PFSK-1 (cell line): ENCODE measurements around the gene FER1L5.

Experiments
- FOXP2 ChIP-seq: optimal IDR thresholded peaks from 2 replicates; pipeline ENCODE3; 2011; ENCODE audit warnings: borderline replicate concordance, control low read depth, inconsistent platforms; ENCODE audit not compliant: insufficient read depth; ENCODE audit errors: extremely low read length, extremely low read depth
- POLR2AphosphoS5 ChIP-seq: IDR thresholded peaks from 2 replicates; pipeline ENCODE4 v1.6.1; 2012; ENCODE audit warnings: low read depth, mild to moderate bottlenecking, control low read depth, low read length, moderate library complexity
- REST ChIP-seq, 2 experiments: IDR thresholded peaks; 2 replicates each; pipeline versions ENCODE4 v1.6.1 to v1.8.0; 2011 to 2012; ENCODE audit warnings: low read depth in 2 of 2, low read length in 2 of 2, control low read depth in 1 of 2, inconsistent platforms in 1 of 2, mild to moderate bottlenecking in 1 of 2, moderate library complexity in 1 of 2; ENCODE audit not compliant: insufficient read depth in 1 of 2
- SIN3A ChIP-seq: IDR thresholded peaks from 2 replicates; pipeline ENCODE4 v1.6.1; 2012; ENCODE audit warnings: mild to moderate bottlenecking, low read length, moderate library complexity, borderline replicate concordance; ENCODE audit not compliant: insufficient read depth
- TAF1 ChIP-seq: IDR thresholded peaks from 2 replicates; pipeline ENCODE4 v1.6.1; 2012; ENCODE audit warnings: low read length, control low read depth, borderline replicate concordance; ENCODE audit not compliant: insufficient read depth

The FER1L5 gene

DNA sequence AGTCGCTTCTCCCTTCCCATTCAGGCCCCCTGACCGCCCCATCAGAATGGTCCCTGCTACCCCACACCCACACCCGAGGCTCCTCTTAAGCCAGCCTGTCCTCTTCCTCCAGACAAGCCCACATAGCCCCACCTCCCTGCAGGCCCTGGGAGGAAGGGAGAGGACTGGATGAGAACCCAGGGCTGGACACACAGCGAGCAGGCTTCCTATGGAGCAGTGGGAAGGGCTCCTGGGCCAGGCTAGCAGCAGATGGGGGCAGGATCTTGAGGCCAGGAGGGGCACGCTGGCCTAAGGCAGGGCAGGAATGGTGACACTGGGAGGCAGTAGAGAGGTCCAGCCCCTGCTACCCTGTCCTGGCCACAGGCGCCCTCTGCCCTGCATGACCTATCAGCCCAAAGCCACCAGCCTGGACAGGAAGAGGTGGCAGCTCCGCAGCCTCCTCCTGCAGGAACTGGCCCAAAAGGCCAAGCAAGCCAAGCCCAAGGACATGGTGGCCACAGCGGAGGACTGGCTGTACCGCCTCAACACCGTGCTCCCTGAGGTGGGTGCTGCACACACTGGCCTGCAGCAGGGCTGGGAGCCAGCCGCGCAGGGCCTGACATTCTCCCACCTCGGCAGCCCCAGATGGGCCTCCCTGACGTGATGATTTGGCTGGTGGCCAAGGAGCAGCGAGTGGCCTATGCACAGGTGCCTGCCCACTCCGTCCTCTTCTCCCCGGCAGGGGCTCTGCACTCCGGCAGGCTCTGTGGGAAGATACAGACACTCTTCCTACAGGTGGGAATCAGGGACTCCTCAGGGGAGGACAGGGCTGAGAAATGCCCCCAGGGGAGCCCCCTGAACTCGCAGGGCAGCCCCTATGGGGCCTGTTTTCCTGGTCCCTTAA, 43.3 kb downstream of the FER1L5 start:
- TF ChIP-seq FOXP2 = no peak
- no peak for TF ChIP-seq REST (IDR thresholded peaks at IDR 0.05; ENCODE audit: insufficient read depth in 1 of 2, low read depth in 2 of 2, low read length in 2 of 2)
- no peak for TF ChIP-seq TAF1
- TF ChIP-seq SIN3A = no peak
- TF ChIP-seq POLR2AphosphoS5 = no peak

DNA sequence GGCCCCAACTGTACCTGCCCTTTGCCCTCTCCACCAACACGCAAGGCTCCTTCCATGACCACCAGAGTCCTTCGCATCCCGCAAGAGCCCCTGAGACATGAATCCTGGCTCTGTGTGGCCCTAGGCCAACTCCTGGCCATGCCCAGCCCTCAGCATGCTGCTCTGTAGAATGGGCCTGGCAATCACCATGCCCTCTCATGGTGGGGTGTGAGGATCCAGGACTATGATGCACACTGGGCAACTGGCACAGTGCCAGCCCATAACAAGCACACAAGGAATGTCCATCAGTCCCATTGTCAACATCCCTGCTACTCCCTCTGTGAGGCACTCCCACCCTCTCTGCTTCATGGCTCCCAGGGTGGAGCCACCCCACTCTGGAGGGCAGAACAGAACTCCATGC, 44.7 kb downstream of the FER1L5 start:
- TF ChIP-seq TAF1 (no peak), SIN3A (no peak), REST (IDR thresholded peaks at IDR 0.05; ENCODE audit: insufficient read depth in 1 of 2, low read depth in 2 of 2, low read length in 2 of 2) (no peak), POLR2AphosphoS5 (no peak), FOXP2 (no peak)

DNA sequence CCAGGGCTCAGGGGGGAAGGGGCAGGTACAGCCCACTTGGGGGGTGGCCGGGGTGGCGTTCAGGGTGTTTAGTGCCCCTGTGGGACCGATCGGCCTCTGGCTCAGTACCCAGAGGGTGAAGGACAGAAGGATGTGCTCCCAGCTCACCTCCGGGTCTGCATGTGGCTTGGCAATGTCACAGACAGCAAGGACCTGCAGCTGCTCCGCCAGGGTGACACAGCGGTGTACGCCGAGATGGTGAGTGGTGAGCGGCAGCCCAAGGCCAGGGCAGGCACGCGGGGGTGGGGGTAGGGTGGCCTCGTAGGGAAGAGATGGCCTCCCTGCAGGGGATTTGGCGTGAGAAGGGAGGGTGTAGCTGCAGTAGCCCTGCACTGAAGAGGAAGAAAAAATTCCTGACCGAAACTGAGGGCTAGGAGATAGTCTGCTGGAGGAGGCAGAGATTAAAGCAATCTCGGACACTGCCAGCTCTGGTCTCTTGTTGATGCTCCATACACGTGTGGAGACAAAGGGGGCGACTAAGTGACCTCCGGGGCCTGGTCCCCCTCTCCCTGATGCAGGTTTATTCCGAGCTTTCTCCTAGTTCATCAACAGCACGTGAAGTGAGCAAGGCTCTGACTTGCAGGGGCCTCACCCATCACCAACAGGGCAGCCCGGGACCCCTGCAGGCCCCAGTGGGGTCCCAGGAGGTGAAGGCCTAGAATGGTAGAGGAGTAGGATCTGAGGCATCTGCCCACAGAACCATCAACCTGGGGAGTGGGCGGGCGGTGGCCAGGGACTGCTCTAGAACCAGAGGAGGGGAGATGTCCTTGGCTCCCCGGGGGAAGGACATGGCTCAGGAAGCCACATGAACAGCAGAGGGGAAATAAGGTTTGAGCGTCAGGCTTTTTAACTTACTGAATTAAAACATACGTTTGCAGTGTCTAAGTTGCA, 45.4 kb downstream of the FER1L5 start:
- TF ChIP-seq REST (IDR thresholded peaks at IDR 0.05; ENCODE audit: insufficient read depth in 1 of 2, low read depth in 2 of 2, low read length in 2 of 2) (no peak), POLR2AphosphoS5 (no peak), TAF1 (no peak), SIN3A (no peak), FOXP2 (no peak)

GRCh38 chr2:96688649-96689430, 46.3 kb downstream of the FER1L5 start:
- TF ChIP-seq POLR2AphosphoS5 (no peak), SIN3A (no peak), TAF1 (no peak), FOXP2 (no peak), REST (IDR thresholded peaks at IDR 0.05; ENCODE audit: insufficient read depth in 1 of 2, low read depth in 2 of 2, low read length in 2 of 2) (no peak)
